Activated CD4-positive, alpha-beta T cell treated with anti-CD3 and anti-CD28 coated beads for 36 hours (primary cell): ENCODE results near the gene RHOV. TPM values are rescaled to one million over a fixed set of nuclear protein-coding genes. Genes with fewer than 3 reads are reported as not detected.

Source experiments
- ATAC-seq: fragments of 200-7000 bp; cut with Tn5 transposase; one replicate; pipeline ENCODE4 v1.10.0; 2021; ENCODE audit warnings: mild to moderate bottlenecking, moderate library complexity
- CTCF ChIA-PET: fragments of 350-600 bp; sonication (Branson Sonifier 250); formaldehyde crosslinking; loops from one replicate; lab custom pipeline; 2021; ENCODE audit warnings: antibody characterized with exemption; lab: Charles Lee
- POLR2A ChIA-PET: fragments of 350-600 bp; sonication (Branson Sonifier 250); formaldehyde crosslinking; loops from one replicate; lab custom pipeline; 2021; ENCODE audit warnings: antibody characterized with exemption, inconsistent platforms; lab: Charles Lee
- DNase-seq: peaks from one replicate; pipeline ENCODE4 v3.0.0-alpha.2; 2020
- H3K27ac Mint-ChIP-seq: one replicate; pipeline ENCODE4 v1.8.0; 2021; ENCODE audit warnings: mixed read lengths
- H3K27me3 Mint-ChIP-seq: one replicate; pipeline ENCODE4 v1.8.0; 2021; ENCODE audit warnings: mixed read lengths
- H3K36me3 Mint-ChIP-seq: one replicate; pipeline ENCODE4 v1.8.0; 2021; ENCODE audit warnings: low read depth, mixed read lengths
- H3K4me1 Mint-ChIP-seq: one replicate; pipeline ENCODE4 v1.8.0; 2021; ENCODE audit warnings: mixed read lengths
- H3K4me3 Mint-ChIP-seq: one replicate; pipeline ENCODE4 v1.8.0; 2021; ENCODE audit warnings: mild to moderate bottlenecking, moderate library complexity, mixed read lengths
- H3K9me3 Mint-ChIP-seq: one replicate; pipeline ENCODE4 v1.8.0; 2021; ENCODE audit warnings: low read depth, mixed read lengths
- intact Hi-C, 2 experiments: fragments of 100-400 bp; cut with DNase I in 1 of 2; cut with micrococcal nuclease in 1 of 2; formaldehyde crosslinking; loops; one replicate each; pipeline versions ENCODE4 v1.14.2 to v1.15.1; 2022 to 2024; cut with DNase I, micrococcal nuclease
- total RNA-seq, 2 experiments: library from RNA; stranded (reverse); gene quantifications; one replicate each; pipeline ENCODE4 v1.2.3, GENCODE V29; 2021

RHOV gene
- total RNA-seq, 2 experiments from 2014 or later: 0.25 to 0.41 TPM

- POLR2A ChIA-PET: no interaction called here
- Mint-ChIP-seq H3K36me3 (no peaks in the 10 kb centered on the region), H3K27me3 (no peaks in the 10 kb centered on the region), H3K9me3 (no peaks in the 10 kb centered on the region), H3K27ac (no peak overlapping the region), H3K4me3 (no peak overlapping the region), H3K4me1 (no peaks in the 10 kb centered on the region)
- CTCF ChIA-PET: interaction anchor here (2.5 kb wide), 1 partner anchor 10 kb away, joined by 13 read pairs; no protein-coding TSS in a partner anchor
- intact Hi-C loops: no loop called here
- DNase-seq: no peak
- ATAC-seq: no peak
These were observed 40.0 kb upstream of the RHOV start for GRCh38 chr15:40914013-40914412.

- DNase-seq (no peak), ATAC-seq (no peak)
- H3K4me1 Mint-ChIP-seq: peaks cover 8% of the 10 kb centered on the region
- intact Hi-C loops: no loop called here
- no peaks in the 10 kb centered on the region for H3K9me3 Mint-ChIP-seq
- no peaks in the 10 kb centered on the region for H3K36me3 Mint-ChIP-seq
- H3K27ac Mint-ChIP-seq: no peak overlapping the region
- no peaks in the 10 kb centered on the region for H3K27me3 Mint-ChIP-seq
- ChIA-PET CTCF (interaction anchor here (0.6 kb wide), 1 partner anchor 39 kb away, joined by 4 read pairs; no protein-coding TSS in a partner anchor), POLR2A (no interaction called here)
- no peak overlapping the region for H3K4me3 Mint-ChIP-seq
These were observed 38.4 kb upstream of the RHOV start for GRCh38 chr15:40912478-40912877.

GRCh38 chr15:40911693-40912092 is 37.7 kb upstream of the RHOV start:
- ChIA-PET POLR2A (no interaction called here), CTCF (interaction anchor here (0.5 to 10.6 kb wide), 6 partner anchors 8 to 291 kb away, joined by 3 to 98 read pairs (median 4); partner anchors contain the start of gene DLL4)
- Mint-ChIP-seq H3K4me1 (peaks cover 12% of the 10 kb centered on the region), H3K36me3 (no peaks in the 10 kb centered on the region), H3K9me3 (no peaks in the 10 kb centered on the region), H3K27ac (no peak overlapping the region), H3K27me3 (no peaks in the 10 kb centered on the region), H3K4me3 (no peak overlapping the region)
- DNase-seq (no peak), ATAC-seq (no peak)
- intact Hi-C loops: no loop called here

GRCh38 chr15:40911141-40911540 is 37.1 kb upstream of the RHOV start:
- ChIA-PET POLR2A (interaction anchor here (0.6 kb wide), 1 partner anchor 9 kb away, joined by 4 read pairs; no protein-coding TSS in a partner anchor), CTCF (interaction anchor here (0.9 to 10.6 kb wide), 6 partner anchors 8 to 273 kb away, joined by 3 to 98 read pairs (median 4); partner anchors contain the start of gene DLL4)
- intact Hi-C loops: no loop called here
- no peak overlapping the region for H3K4me3 Mint-ChIP-seq
- H3K9me3 Mint-ChIP-seq: no peaks in the 10 kb centered on the region
- no peaks in the 10 kb centered on the region for H3K36me3 Mint-ChIP-seq
- no peak overlapping the region for H3K27ac Mint-ChIP-seq
- H3K4me1 Mint-ChIP-seq: peaks cover 12% of the 10 kb centered on the region
- no peaks in the 10 kb centered on the region for H3K27me3 Mint-ChIP-seq
- ATAC-seq (no peak), DNase-seq (no peak)

- H3K27ac Mint-ChIP-seq: no peak overlapping the region
These were observed 35.9 kb upstream of the RHOV start for GRCh38 chr15:40909662-40910630.

GRCh38 chr15:40908095-40908494 is 34.1 kb upstream of the RHOV start:
- intact Hi-C loops: loop anchor here (5.0 to 10.0 kb wide), 4 partner anchors 94 to 507 kb away; partner anchors contain the start of genes NUSAP1 (in 1 of the 2), OIP5 (in 1 of the 2) and RTF1 (in 1 of the 2)
- ChIA-PET CTCF (interaction anchor here (1.0 to 10.6 kb wide), 11 partner anchors 11 to 323 kb away, joined by 3 to 98 read pairs (median 8); partner anchors contain the start of genes CHAC1, CHP1, DLL4 and VPS18), POLR2A (no interaction called here)
- no peak overlapping the region for H3K4me3 Mint-ChIP-seq
- peaks cover 6% of the 10 kb centered on the region for H3K36me3 Mint-ChIP-seq
- peaks cover 21% of the 10 kb centered on the region for H3K4me1 Mint-ChIP-seq
- no peak for DNase-seq
- H3K27me3 Mint-ChIP-seq: no peaks in the 10 kb centered on the region
- no peaks in the 10 kb centered on the region for H3K9me3 Mint-ChIP-seq
- ATAC-seq: no peak
- peak overlapping the region; percentile 58 for H3K27ac Mint-ChIP-seq

More at GRCh38 chr15:40909662-40910630, 35.9 kb upstream of the RHOV start:
- POLR2A ChIA-PET: no interaction called here
- Mint-ChIP-seq H3K27me3 (no peaks in the 10 kb centered on the region), H3K4me3 (no peak overlapping the region), H3K4me1 (peaks cover 12% of the 10 kb centered on the region), H3K9me3 (no peaks in the 10 kb centered on the region), H3K36me3 (no peaks in the 10 kb centered on the region)
- intact Hi-C loops: loop anchor here (5.0 to 10.0 kb wide), 4 partner anchors 92 to 505 kb away; partner anchors contain the start of genes NUSAP1 (in 1 of the 2), OIP5 (in 1 of the 2) and RTF1 (in 1 of the 2)
- CTCF ChIA-PET: interaction anchor here (0.5 to 10.6 kb wide), 10 partner anchors 15 to 520 kb away, joined by 3 to 98 read pairs (median 3); partner anchors contain the start of gene DLL4
- no peak for DNase-seq
- ATAC-seq: no peak

GRCh38 chr15:40906991-40907802 is 33.2 kb upstream of the RHOV start:
- H3K4me3 Mint-ChIP-seq: peak overlapping the region; percentile 69
- ATAC-seq (peak; percentile 63), DNase-seq (peak; percentile 80)
- H3K27ac Mint-ChIP-seq: peak overlapping the region; percentile 82
- CTCF ChIA-PET: interaction anchor here (0.7 to 10.6 kb wide), 21 partner anchors 10 to 402 kb away, joined by 3 to 98 read pairs (median 4); partner anchors contain the start of genes CHAC1, DLL4 and VPS18
- H3K27me3 Mint-ChIP-seq: no peaks in the 10 kb centered on the region
- POLR2A ChIA-PET: interaction anchor here (0.6 to 1.8 kb wide), 2 partner anchors 35 to 503 kb away, joined by 3 to 6 read pairs; no protein-coding TSS in a partner anchor
- peaks cover 27% of the 10 kb centered on the region for H3K4me1 Mint-ChIP-seq
- intact Hi-C loops: loop anchor here (1.0 to 10.0 kb wide), 10 partner anchors 22 to 508 kb away; partner anchors contain the start of genes CHAC1 (in 2 of the 2), NUSAP1 (in 2 of the 2), OIP5 (in 2 of the 2) and CHP1 (in 1 of the 2)
- no peaks in the 10 kb centered on the region for H3K9me3 Mint-ChIP-seq
- peaks cover 9% of the 10 kb centered on the region for H3K36me3 Mint-ChIP-seq

- Mint-ChIP-seq H3K4me3 (peak overlapping the region; percentile 69), H3K27me3 (no peaks in the 10 kb centered on the region), H3K4me1 (peaks cover 27% of the 10 kb centered on the region), H3K36me3 (peaks cover 10% of the 10 kb centered on the region), H3K27ac (peak overlapping the region; percentile 82), H3K9me3 (no peaks in the 10 kb centered on the region)
- ATAC-seq (peak; percentile 81), DNase-seq (peak; percentile 91)
- POLR2A ChIA-PET: interaction anchor here (0.6 to 1.8 kb wide), 2 partner anchors 12 to 36 kb away, joined by 4 to 6 read pairs; partner anchors contain the start of gene VPS18
- CTCF ChIA-PET: interaction anchor here (0.6 to 10.6 kb wide), 23 partner anchors 9 to 403 kb away, joined by 3 to 98 read pairs (median 3); partner anchors contain the start of genes CHAC1, DLL4 and VPS18
- intact Hi-C loops: loop anchor here (1.0 to 10.0 kb wide), 9 partner anchors 22 to 508 kb away; partner anchors contain the start of genes CHAC1 (in 2 of the 2), CHP1 (in 1 of the 2), DLL4 (in 1 of the 2) and EXD1 (in 1 of the 2)
These were observed 32.3 kb upstream of the RHOV start for GRCh38 chr15:40906091-40906990.

- DNase-seq (no peak), ATAC-seq (no peak)
- no peaks in the 10 kb centered on the region for H3K27me3 Mint-ChIP-seq
- H3K9me3 Mint-ChIP-seq: no peaks in the 10 kb centered on the region
- H3K27ac Mint-ChIP-seq: no peak overlapping the region
- ChIA-PET POLR2A (interaction anchor here (0.6 to 0.7 kb wide), 2 partner anchors 31 to 93 kb away, joined by 3 to 4 read pairs; no protein-coding TSS in a partner anchor), CTCF (interaction anchor here (0.6 to 10.6 kb wide), 46 partner anchors 10 to 429 kb away, joined by 3 to 98 read pairs (median 4); partner anchors contain the start of genes CHAC1, DLL4, SPINT1 and VPS18)
- no peak overlapping the region for H3K4me3 Mint-ChIP-seq
- H3K4me1 Mint-ChIP-seq: peaks cover 27% of the 10 kb centered on the region
- intact Hi-C loops: loop anchor here (1.0 to 10.0 kb wide), 9 partner anchors 98 to 510 kb away; partner anchors contain the start of genes INO80 (in 2 of the 2), NUSAP1 (in 1 of the 2), OIP5 (in 1 of the 2) and RTF1 (in 1 of the 2)
- H3K36me3 Mint-ChIP-seq: peaks cover 21% of the 10 kb centered on the region
These were observed 30.6 kb upstream of the RHOV start for GRCh38 chr15:40904552-40905201.
